GM21390 (cell line): Measurements from ENCODE around the gene RPL18A.

Experiments used
- ATAC-seq: cut with Tn5 transposase; IDR thresholded peaks from one replicate; pipeline ENCODE4 v1.9.1; 2021; ENCODE audit not compliant: unreplicated experiment

The RPL18A gene

DNA sequence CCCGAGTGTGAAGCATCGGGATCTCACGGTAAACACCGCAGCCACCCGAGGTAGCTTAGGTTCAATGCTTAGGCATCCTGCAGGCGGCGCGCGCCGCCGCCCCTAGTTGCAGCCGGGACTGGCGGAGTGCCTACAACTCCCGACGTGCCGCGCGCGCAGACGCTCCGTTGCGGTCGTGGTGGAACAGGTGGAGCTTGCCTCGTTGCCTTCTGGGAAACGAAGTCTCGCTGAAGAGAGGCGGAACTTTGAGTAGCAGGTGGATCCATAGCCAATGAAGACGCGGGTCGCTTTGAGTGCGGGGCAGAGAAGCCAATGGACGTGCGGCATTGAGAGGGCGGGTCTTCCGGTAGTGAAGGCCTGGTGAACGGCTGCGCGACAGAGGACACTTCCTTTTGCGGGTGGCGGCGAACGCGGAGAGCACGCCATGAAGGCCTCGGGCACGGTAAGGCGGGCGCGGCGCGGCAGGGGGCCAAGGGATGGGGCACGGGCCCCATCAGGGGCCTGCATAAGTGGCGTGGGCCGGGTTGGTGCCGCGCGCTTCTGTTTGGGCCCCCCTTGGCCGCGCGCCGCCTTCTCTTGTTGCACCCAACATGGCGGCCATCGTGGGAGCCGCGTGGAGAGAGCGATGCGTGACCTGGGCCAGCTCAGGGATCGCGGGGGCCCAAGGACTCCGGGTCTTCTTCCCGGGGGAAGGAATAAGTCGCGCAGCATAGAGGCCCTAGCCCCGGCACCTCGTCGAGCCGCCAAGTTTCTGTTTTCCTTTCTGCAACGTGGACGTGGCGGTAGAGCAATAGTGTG lies at the start of gene RPL18A:
Gene RPL18A (plus strand): TSS at position 378 of the 798 bp plus-strand sequence. CDS start 47 bp downstream, at position 425.
- peak; percentile 80 for ATAC-seq

DNA sequence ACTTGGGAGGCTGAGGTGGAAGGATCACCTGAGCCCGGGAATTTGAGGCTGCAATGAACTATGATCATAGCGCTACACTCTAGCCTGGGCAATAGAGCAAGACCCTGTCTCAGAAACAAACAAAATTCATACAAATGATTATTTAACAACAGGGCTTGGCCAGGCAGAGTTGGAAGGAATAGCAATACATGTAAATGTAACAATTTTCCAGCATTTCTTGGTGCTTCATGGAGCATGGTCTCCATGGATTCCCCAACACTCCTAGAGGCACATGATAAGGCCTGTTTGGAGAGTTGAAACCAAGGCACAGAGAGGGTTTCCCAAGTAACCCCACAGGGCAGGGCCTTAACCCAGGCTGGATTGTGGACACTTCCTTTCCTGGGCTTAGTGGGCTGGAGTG lies 48.6 kb upstream of the RPL18A start:
- no peak for ATAC-seq

GRCh38 chr19:17811681-17812080 lies 48.0 kb upstream of the RPL18A start:
- ATAC-seq, result no peak

DNA sequence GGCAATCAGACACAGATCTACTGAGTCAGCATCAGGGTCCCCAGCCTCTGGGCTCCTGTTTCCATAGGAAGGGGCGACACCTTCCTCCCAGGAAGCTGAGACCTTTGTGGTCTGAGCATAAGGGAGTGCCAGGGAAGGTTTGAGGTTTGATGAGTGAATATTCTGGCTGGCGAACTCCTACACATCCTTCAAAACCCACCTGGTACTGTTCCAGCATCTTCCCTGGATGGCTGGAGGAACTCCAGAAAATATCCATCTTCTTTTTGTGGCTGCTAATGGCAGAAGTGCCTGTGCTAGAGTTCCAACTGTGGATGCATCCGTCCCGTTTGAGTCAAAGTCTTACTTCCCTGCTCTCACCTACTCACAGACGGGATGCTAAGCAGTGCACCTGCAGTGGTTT lies 47.6 kb upstream of the RPL18A start:
- ATAC-seq, result no peak

- ATAC-seq, result no peak
Measured at GRCh38 chr19:17817668-17818363, 41.9 kb upstream of the RPL18A start.

DNA sequence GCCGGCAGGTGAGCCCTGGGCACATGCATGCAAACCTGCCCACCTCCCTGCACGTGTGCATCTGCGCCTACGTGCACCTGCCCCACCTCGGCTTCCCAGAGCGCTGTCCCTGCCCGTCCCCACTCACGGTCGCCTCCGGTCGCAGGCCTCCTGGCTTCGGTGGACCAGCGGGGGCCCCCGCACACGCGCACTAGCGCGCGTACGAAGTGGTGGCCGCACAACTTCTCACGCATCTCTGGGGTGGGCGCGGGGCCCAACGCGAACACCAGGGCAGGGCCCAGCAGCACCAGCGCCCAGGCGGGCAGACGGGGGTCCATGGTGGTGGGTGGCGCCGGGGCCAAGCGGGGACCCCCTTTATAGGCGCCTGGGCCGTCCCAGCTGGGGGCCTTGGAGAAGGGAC lies 38.5 kb upstream of the RPL18A start, which contains the start of gene INSL3:
Gene INSL3 (minus strand): TSS at position 330 of the 400 bp plus-strand sequence. CDS start 13 bp downstream, at position 317.
- ATAC-seq, result no peak

GRCh38 chr19:17824339-17824738 lies 35.4 kb upstream of the RPL18A start:
- ATAC-seq, result no peak

DNA sequence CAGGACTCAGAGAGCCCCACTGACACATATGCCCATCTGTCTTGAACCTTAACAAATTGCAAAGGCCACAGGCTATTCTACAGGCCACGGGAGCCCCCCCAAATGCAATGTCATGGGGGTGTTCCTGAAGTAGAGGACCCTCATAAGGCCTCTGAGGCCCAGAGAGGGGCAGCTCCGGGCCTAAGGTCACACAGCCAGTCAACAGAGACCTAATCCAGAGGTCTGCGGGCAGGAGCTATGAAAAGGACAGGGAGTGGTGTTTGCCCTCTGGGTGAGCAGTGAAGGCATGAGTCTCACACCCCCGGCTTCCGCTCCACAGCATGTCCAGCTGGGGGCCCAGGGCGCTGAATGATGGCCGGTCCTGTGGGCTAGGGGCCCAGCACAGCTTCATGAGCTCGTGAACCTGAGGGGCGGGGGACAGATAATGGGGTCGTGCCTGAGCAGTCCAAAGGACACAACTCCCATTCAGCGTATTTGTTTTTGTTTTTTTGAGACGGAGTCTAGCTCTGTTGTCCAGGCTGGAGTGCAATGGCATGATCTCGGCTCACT lies 33.1 kb upstream of the RPL18A start:
- no peak for ATAC-seq

DNA sequence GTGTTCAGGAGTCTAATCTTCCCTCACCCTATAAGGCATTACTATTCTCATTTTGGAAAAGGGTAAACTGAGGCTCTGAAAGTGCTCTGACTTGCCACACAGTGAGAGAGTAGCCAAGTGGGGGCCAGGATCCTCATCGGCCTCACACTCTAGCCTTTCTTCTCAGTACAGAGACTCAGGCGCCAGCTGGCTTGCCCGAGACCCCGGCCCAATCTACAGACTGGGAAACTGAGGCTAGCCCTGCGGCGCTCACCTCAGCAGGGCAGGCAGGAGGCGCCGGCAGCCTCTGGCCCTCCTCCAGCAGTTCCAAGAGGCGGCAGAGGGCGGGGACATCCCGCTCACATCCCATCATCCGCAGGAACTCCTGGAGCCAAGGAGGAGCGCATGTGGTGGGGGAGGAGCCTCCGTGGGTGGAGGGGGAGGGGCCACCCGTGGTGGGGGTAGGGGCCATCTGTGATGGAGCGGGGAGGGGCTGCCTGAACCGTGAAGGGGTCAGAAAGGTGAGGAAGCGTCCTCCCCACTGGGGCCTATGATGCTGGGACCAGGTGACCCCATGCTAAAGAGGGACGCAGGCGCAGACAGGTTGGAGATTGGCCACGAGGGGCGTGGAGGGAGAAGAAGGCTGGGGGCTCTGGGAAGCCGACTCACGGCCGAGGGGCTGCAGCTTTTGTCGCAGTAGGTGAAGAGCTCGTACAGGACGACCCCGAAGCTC lies 29.7 kb upstream of the RPL18A start:
- no peak for ATAC-seq

DNA sequence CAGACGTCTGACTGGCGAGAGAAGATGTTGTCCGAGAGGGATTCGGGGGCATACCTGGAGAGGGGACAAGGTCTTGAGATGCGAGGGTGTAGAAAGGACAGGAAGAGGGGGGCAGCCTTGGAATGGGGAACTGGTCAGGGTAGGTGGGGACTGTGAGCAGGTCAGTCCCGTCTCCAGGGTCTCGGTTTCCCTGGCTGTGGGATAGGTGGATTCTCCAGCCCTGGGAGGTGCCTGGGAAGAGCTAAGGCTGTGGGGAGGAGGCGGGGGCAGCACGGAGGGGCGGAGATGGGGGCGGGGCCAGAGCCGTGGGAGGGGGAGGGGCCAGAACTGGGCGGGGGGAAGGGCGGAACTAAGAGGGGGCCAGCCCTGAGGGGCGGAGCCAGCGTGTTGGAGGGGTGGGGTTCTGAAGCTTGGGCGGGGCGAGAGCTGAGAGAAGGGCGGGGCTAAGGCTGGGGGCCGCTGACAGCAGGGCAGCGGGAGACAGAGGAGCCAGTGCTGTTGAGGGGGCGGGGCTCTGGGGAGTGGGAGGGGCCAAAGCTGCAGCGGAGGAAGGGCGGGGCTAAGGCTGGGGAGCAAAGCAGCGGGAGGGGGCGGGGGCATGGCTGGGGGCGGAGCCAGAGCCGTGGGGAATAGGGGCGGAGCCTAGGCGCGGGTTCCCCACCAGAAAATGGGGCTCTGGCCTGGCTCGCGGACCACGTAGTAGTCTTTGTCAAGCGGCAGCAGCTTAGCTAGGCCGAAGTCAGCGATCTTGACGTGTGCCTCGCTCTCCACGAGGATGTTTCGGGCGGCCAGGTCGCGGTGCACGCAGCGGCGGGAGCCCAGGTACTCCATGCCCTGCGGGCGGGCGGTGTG lies 28.9 kb upstream of the RPL18A start:
- ATAC-seq, result no peak

- no peak for ATAC-seq
Measured at GRCh38 chr19:17831419-17831888, 28.3 kb upstream of the RPL18A start.

DNA sequence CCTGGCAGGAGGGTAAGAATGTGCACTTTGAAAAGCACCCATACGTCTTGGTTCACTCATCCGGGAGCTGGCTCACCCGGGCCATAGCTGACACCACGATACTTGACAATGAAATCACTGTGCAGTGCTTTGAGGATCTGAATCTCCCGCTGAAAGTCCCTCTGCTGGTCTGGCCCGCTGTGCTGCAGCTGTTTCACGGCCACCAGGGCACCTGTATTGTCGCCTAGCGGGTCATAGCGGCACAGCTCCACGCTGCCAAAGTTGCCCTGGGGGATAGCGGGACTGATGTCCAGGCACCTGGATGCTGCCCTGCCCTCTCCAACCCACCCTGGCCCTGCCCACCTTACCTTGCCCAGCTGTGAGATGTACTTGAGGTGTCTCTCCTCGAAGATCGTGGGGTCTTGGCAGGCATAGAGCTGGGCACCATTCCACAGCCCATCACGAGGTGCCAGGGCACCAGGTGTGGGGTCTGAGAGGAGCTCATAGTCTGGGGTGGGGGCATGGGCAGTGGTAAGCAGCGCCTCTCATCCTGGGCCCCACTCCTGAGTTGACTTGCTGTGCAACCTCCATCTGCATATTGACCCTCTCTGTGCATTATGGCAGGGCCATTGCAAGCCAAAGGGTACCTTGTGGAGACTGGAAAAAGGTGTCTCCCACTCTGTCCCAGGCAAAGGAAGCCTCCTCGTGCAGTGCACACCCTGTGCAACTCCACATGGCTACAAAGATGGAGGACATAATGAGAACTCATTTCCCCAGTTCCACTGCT lies 27.1 kb upstream of the RPL18A start:
- ATAC-seq, result no peak

DNA sequence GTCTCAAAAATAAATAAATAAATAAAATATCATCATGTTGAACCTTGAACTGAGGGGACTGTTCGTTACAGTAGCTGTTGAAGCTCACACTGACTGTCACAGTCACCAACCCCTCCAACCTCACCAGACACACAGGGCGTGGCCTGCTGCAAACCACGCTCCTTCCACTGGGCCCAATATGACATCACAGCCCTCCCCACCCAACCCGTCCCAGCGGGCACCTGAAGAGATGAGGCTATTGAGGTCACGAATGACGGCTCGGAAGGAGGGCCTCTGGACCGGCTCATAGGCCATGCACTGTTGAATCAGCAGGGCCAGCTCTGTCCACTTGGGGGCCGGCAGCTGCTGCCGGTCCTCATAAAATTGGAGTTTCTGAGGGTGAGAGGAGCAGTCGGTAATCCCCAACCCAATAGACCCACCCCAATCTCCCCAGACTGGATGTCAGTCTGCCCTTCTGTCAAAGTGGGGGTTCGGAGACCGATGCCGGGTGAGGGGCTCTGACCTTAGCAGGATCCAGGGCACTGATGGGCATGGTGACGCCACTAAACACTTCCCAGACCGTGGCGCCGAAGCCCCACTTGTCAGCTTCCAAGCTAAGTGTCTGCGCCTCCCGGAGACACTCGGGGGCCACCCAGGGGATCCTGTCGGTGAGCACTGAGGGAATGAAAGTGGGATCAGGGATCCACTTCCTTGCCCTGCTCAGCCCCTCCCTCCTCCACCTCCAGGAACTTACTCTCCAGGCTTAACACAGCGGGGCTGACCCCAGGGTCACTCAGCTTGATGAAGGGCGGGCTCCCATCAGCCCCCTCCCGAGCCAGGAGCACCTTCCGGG lies 25.1 kb upstream of the RPL18A start:
- no peak for ATAC-seq

- no peak for ATAC-seq
Measured at GRCh38 chr19:17835182-17836006, 24.3 kb upstream of the RPL18A start.

DNA sequence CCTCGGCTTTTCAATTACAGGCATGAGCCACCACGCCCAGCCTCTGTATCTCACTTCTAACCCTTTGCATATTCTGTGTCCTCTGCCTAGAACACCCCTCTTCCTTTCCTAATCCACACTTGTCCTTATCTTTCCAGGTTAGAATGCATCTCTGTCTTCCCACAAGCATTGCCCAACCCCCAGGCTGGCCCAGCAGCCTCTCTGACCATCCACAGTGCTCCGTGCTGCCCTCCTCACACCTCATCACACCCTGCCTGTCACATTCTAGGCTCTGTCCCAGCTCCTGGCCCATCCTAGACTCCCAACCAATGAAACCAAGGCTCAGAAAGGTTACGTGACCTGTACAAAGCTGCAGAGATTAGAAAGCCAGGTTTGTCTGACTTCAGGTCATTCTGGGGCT lies 23.2 kb upstream of the RPL18A start:
- no peak for ATAC-seq

DNA sequence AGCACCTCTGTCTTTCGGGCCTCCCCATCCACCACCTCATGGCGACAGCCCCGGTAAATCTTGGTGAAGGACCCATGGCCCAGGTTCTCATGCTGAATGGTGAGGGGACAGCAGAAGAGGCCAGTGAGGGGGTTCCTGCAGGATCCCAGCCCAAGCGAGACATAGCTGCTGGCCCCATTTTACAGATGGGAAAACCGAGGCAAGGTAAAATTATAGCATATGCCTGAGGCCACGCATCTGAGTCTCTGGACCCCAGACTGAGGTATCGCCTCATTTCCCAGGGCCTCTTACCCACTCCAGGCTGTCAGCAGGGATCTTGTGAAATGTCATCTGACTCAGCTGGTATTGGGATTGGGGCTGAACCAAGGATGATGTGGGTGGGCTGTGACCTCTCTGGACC lies 21.7 kb upstream of the RPL18A start:
- ATAC-seq, result no peak

DNA sequence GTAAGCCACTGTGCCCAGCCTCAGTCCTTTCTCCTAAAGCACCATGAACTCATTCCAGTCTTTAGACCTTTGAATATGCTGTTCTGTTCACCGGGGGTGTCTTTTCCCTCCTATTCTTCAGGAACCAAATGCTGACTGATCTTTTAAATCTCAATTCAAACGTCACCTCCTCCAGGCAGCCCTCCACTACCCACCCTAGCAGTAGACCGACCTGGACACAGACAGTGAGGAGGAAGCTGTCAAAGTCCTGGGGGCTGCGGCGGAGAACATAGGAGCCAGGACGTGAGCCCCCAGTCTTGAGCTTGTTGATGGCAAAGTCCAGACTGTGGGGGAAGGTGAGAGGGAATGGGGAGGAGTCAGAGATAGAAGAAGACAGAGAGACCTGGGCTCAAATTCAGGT lies 19.7 kb upstream of the RPL18A start:
- no peak for ATAC-seq

DNA sequence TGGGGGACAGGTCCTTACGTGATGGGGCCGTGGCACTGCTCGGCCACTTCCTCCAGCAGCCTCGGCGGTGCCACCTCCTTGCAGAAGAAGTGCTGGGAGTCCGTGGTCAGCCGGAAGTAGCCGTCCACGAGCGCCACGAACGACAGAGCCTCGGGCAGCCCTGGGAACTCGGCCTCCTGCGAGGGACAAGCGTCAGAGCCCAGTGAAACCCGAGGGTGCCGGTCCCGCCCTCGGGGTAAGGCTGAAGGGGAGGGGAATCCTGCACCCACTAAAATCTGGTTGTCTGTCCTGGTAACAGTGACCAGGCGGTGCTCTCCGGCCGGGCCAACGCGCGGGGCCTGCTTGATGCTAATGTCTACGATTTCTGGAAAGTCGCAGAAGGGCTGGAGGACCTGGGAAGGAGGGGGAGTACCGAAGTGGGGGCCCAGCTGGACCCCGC lies 18.3 kb upstream of the RPL18A start:
- no peak for ATAC-seq
